PC-9 (cell line): ENCODE data around the gene SPPL2C. TPM values are rescaled to one million over a fixed set of nuclear protein-coding genes. Genes with fewer than 3 reads are reported as not detected.

Experiments used
- BruUV-seq: library from RNA; stranded (reverse); fragments of 400-500 nt; replicated peaks from 2 replicates; lab custom pipeline; 2021; lab: Mats Ljungman, UMichigan
- CTCF ChIA-PET: fragments of 300-600 bp; sonication (Branson Sonifier 250); formaldehyde crosslinking; loops from one replicate; lab custom pipeline; 2022; ENCODE audit warnings: antibody characterized with exemption; lab: Charles Lee
- POLR2A ChIA-PET: fragments of 300-600 bp; sonication (Branson Sonifier 250); formaldehyde crosslinking; loops from one replicate; lab custom pipeline; 2022; ENCODE audit warnings: antibody characterized with exemption; ENCODE audit not compliant: unreplicated experiment; lab: Charles Lee
- DNase-seq, 2 experiments: peaks; one replicate each; pipeline versions ENCODE4 v3.0.0 to v3.0.0-alpha.2; 2015 to 2022; ENCODE audit warnings: mixed read lengths in 1 of 2
- H2AFZ ChIP-seq: fragments of 200-600 bp; sonication (generic); 2 replicates; pipeline ENCODE4 v1.8.1; 2017; ENCODE audit warnings: antibody characterized with exemption
- H3F3A ChIP-seq: fragments of 200-600 bp; sonication (generic); 2 replicates; pipeline ENCODE4 v1.8.1; 2017; ENCODE audit warnings: antibody characterized with exemption, mild to moderate bottlenecking, low read depth; ENCODE audit not compliant: insufficient read depth
- H3K27ac ChIP-seq: fragments of 200-600 bp; sonication (generic); 2 replicates; pipeline ENCODE4 v1.6.1; 2016; ENCODE audit warnings: mixed run types
- H3K27me3 ChIP-seq: fragments of 200-600 bp; sonication (generic); 2 replicates; pipeline ENCODE4 v1.6.1; 2016; ENCODE audit warnings: low read depth, mixed run types; ENCODE audit not compliant: insufficient read depth
- H3K36me3 ChIP-seq: fragments of 200-600 bp; sonication (generic); 2 replicates; pipeline ENCODE4 v1.6.1; 2016; ENCODE audit warnings: low read depth, mixed run types
- H3K4me1 ChIP-seq: fragments of 200-600 bp; sonication (generic); replicated peaks from 2 replicates; pipeline ENCODE4 v1.6.1; 2016; ENCODE audit warnings: mixed run types; ENCODE audit not compliant: insufficient read depth
- H3K4me2 ChIP-seq: fragments of 200-600 bp; sonication (generic); 2 replicates; pipeline ENCODE4 v1.6.1; 2017; ENCODE audit warnings: mixed run types
- H3K4me3 ChIP-seq: fragments of 200-600 bp; sonication (generic); 2 replicates; pipeline ENCODE4 v1.6.1; 2016; ENCODE audit warnings: mixed run types
- H3K79me2 ChIP-seq: fragments of 200-600 bp; sonication (generic); 2 replicates; pipeline ENCODE4 v1.6.1; 2017; ENCODE audit warnings: low read depth, mixed run types
- H3K9me2 ChIP-seq: fragments of 200-600 bp; sonication (generic); 2 replicates; pipeline ENCODE4 v1.8.1; 2017; ENCODE audit warnings: mild to moderate bottlenecking; ENCODE audit not compliant: insufficient read depth
- H3K9me3 ChIP-seq: fragments of 200-600 bp; sonication (generic); 2 replicates; pipeline ENCODE4 v1.8.1; 2016; ENCODE audit warnings: low read depth; ENCODE audit not compliant: insufficient read depth
- H4K20me1 ChIP-seq: fragments of 200-600 bp; sonication (generic); 2 replicates; pipeline ENCODE4 v1.8.1; 2017; ENCODE audit not compliant: insufficient read depth
- CTCF ChIP-seq: fragments of 200-600 bp; sonication (generic); conservative IDR thresholded peaks from 2 replicates; pipeline ENCODE4 v1.6.1; 2017; ENCODE audit warnings: mixed run types, antibody characterized with exemption, mild to moderate bottlenecking, moderate library complexity
- EZH2 ChIP-seq: fragments of 200-600 bp; sonication (generic); IDR thresholded peaks from 2 replicates; pipeline ENCODE4 v1.8.0; 2017; ENCODE audit warnings: antibody characterized with exemption, low read depth
- intact Hi-C: fragments of 100-400 bp; cut with micrococcal nuclease; formaldehyde crosslinking; loops from one replicate; pipeline ENCODE4 v1.10.0; 2022; ENCODE audit not compliant: unreplicated experiment
- total RNA-seq: library from RNA; stranded (reverse); gene quantifications from 2 replicates; pipeline ENCODE4 v1.2.3, GENCODE V29; 2021

Gene SPPL2C
- total RNA-seq, 1 experiment from 2014 or later, result not detected

GRCh38 chr17:45826919-45827588 lies 17.6 kb upstream of the SPPL2C start:
- H2AFZ ChIP-seq, result no peak overlapping the region
- ChIA-PET POLR2A (no interaction called here), CTCF (no interaction called here)
- peaks cover 95% of the 10 kb centered on the region for H3K27me3 ChIP-seq
- no peaks in the 10 kb centered on the region for H3K36me3 ChIP-seq
- no peak for TF ChIP-seq CTCF
- TF ChIP-seq EZH2, result no peak
- no peak overlapping the region for H3K27ac ChIP-seq
- BruUV-seq, result no TSS peak
- no peak overlapping the region for H3K4me2 ChIP-seq
- H3K4me1 ChIP-seq, result no peaks in the 10 kb centered on the region
- no peak overlapping the region for H3K4me3 ChIP-seq
- no peaks in the 10 kb centered on the region for H4K20me1 ChIP-seq
- DNase-seq, result no peak
- intact Hi-C loops, result no loop called here
- no peaks in the 10 kb centered on the region for H3K9me2 ChIP-seq
- H3K9me3 ChIP-seq, result no peaks in the 10 kb centered on the region
- H3K79me2 ChIP-seq, result no peaks in the 10 kb centered on the region
- no peaks in the 10 kb centered on the region for H3F3A ChIP-seq

- Histone ChIP-seq H3K4me2 (no peak overlapping the region), H3K9me3 (no peaks in the 10 kb centered on the region), H2AFZ (no peak overlapping the region), H4K20me1 (no peaks in the 10 kb centered on the region), H3K4me1 (no peaks in the 10 kb centered on the region), H3F3A (no peaks in the 10 kb centered on the region), H3K36me3 (no peaks in the 10 kb centered on the region), H3K4me3 (no peak overlapping the region), H3K27ac (no peak overlapping the region), H3K27me3 (peaks cover 85% of the 10 kb centered on the region), H3K9me2 (no peaks in the 10 kb centered on the region), H3K79me2 (no peaks in the 10 kb centered on the region)
- BruUV-seq, result no TSS peak
- DNase-seq, result no peak
- TF ChIP-seq EZH2 (no peak), CTCF (no peak)
- CTCF ChIA-PET, result interaction anchor here (1.0 kb wide), 1 partner anchor 188 kb away, joined by 3 read pairs; no protein-coding TSS in a partner anchor
- POLR2A ChIA-PET, result interaction anchor here (0.6 kb wide), 1 partner anchor 108 kb away, joined by 7 read pairs; no protein-coding TSS in a partner anchor
- intact Hi-C loops, result no loop called here
Observed at GRCh38 chr17:45828171-45828570, 16.5 kb upstream of the SPPL2C start.

- H3K27ac ChIP-seq, result no peak overlapping the region
- H3K4me3 ChIP-seq, result no peak overlapping the region
- peaks cover 80% of the 10 kb centered on the region for H3K27me3 ChIP-seq
- H3K4me1 ChIP-seq, result no peaks in the 10 kb centered on the region
- intact Hi-C loops, result no loop called here
- CTCF ChIA-PET, result interaction anchor here (1.0 kb wide), 1 partner anchor 189 kb away, joined by 3 read pairs; no protein-coding TSS in a partner anchor
- no peaks in the 10 kb centered on the region for H3K9me2 ChIP-seq
- H4K20me1 ChIP-seq, result no peaks in the 10 kb centered on the region
- POLR2A ChIA-PET, result interaction anchor here (0.6 kb wide), 2 partner anchors 109 to 187 kb away, joined by 4 to 7 read pairs; no protein-coding TSS in a partner anchor
- no peak overlapping the region for H3K4me2 ChIP-seq
- H3F3A ChIP-seq, result no peaks in the 10 kb centered on the region
- H3K9me3 ChIP-seq, result no peaks in the 10 kb centered on the region
- TF ChIP-seq EZH2, result no peak
- TF ChIP-seq CTCF, result peak; percentile 40; the same call in 1 of the 2 replicates
- H2AFZ ChIP-seq, result no peak overlapping the region
- H3K79me2 ChIP-seq, result no peaks in the 10 kb centered on the region
- peak in 1 of 2 experiments; percentile 17 for DNase-seq
- no TSS peak for BruUV-seq
- H3K36me3 ChIP-seq, result no peaks in the 10 kb centered on the region
Observed at GRCh38 chr17:45828582-45829133, 16.0 kb upstream of the SPPL2C start.
